A673 (cell line): ENCODE results near the gene TSPAN4.

Experiments
- CTCF ChIP-seq: fragments of 300-800, 200-600 bp; sonication (generic); conservative IDR thresholded peaks from 2 replicates; pipeline ENCODE4 v1.5.1; 2017; ENCODE audit warnings: low read depth, mild to moderate bottlenecking, antibody characterized with exemption, low read length, moderate library complexity, mixed read lengths
- EZH2 ChIP-seq: fragments of 200-600 bp; sonication (generic); IDR thresholded peaks from 2 replicates; pipeline ENCODE4 v1.6.1; 2017; ENCODE audit warnings: borderline replicate concordance, low read depth, mild to moderate bottlenecking, mixed read lengths, antibody characterized with exemption, low read length; ENCODE audit not compliant: poor library complexity, severe bottlenecking

GRCh38 chr11:832529-833113, 10.0 kb upstream of the TSPAN4 start, which contains the start of gene CD151:
- no peak for TF ChIP-seq CTCF
- no peak for TF ChIP-seq EZH2
